Effector CD8-positive, alpha-beta T cell (primary cell): Measurements from ENCODE around the gene PPP1R26.
A peak's percentile ranks its signal among the peaks of the same experiment; 100 is the strongest.

Experiments used
- DNase-seq: peaks from one replicate; lab custom pipeline; 2025; lab: John Stamatoyannopoulos, UW

PPP1R26 gene

GRCh38 chr9:135488013-135488330 is 8.4 kb downstream of the PPP1R26 start:
- no peak for DNase-seq

- DNase-seq = no peak
Measured at GRCh38 chr9:135488527-135488926, 8.9 kb downstream of the PPP1R26 start.

GRCh38 chr9:135489188-135489906 is 9.8 kb downstream of the PPP1R26 start:
- DNase-seq = no peak

GRCh38 chr9:135490166-135490870 is 10.7 kb downstream of the PPP1R26 start:
- DNase-seq = no peak

GRCh38 chr9:135490980-135491464 is 11.4 kb downstream of the PPP1R26 start:
- DNase-seq = no peak

GRCh38 chr9:135491764-135492163 is 12.2 kb downstream of the PPP1R26 start:
- no peak for DNase-seq

- DNase-seq = no peak
Measured at GRCh38 chr9:135492886-135493669, 13.5 kb downstream of the PPP1R26 start.

GRCh38 chr9:135494791-135495559 is 15.4 kb downstream of the PPP1R26 start:
- DNase-seq = no peak

GRCh38 chr9:135498381-135499126 is 19.0 kb downstream of the PPP1R26 start:
- no peak for DNase-seq

GRCh38 chr9:135499326-135500070 is 19.9 kb downstream of the PPP1R26 start:
- DNase-seq = peak; percentile 89

GRCh38 chr9:135500071-135500524 is 20.5 kb downstream of the PPP1R26 start:
- DNase-seq = no peak

GRCh38 chr9:135500525-135501260 is 21.1 kb downstream of the PPP1R26 start, which contains the start of gene MRPS2:
TSS of gene MRPS2 (plus strand) at chr9:135500682. CDS start at chr9:135500711, 29 bp downstream.
- peak; percentile 71 for DNase-seq

- no peak for DNase-seq
Measured at GRCh38 chr9:135501261-135502167, 21.9 kb downstream of the PPP1R26 start.

GRCh38 chr9:135502168-135502872 is 22.7 kb downstream of the PPP1R26 start:
- no peak for DNase-seq

GRCh38 chr9:135502873-135503321 is 23.3 kb downstream of the PPP1R26 start:
- no peak for DNase-seq

- no peak for DNase-seq
Measured at GRCh38 chr9:135503371-135504261, 24.0 kb downstream of the PPP1R26 start.
